SKM-1 treated with dmso at 0.1 percent for 144 hours (cell line): ENCODE results near the gene CSMD2.

Experiments
- DNase-seq: peaks from one replicate; lab custom pipeline; 2025; ENCODE audit not compliant: unreplicated experiment; lab: John Stamatoyannopoulos, UW

Gene CSMD2

DNA sequence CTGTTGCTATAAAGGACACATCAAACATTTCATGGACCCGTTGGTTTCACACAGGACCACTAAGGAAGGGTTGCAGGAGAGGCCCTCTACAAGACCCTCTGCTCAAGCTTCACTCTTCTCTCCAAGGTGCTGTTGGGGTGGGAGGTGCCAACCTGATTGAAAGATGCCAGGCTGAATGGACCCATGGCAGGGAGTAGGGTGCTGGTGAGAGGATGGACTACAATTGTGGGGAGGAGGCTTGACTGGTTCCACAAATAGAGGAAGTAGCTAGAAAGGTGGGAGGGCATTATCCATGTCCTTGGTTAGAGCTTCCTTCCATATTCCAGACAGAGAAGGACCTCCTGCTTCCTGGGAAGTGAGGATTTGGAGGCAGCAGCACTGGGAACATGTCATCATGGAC lies 468.7 kb downstream of the CSMD2 start:
- no peak for DNase-seq

DNA sequence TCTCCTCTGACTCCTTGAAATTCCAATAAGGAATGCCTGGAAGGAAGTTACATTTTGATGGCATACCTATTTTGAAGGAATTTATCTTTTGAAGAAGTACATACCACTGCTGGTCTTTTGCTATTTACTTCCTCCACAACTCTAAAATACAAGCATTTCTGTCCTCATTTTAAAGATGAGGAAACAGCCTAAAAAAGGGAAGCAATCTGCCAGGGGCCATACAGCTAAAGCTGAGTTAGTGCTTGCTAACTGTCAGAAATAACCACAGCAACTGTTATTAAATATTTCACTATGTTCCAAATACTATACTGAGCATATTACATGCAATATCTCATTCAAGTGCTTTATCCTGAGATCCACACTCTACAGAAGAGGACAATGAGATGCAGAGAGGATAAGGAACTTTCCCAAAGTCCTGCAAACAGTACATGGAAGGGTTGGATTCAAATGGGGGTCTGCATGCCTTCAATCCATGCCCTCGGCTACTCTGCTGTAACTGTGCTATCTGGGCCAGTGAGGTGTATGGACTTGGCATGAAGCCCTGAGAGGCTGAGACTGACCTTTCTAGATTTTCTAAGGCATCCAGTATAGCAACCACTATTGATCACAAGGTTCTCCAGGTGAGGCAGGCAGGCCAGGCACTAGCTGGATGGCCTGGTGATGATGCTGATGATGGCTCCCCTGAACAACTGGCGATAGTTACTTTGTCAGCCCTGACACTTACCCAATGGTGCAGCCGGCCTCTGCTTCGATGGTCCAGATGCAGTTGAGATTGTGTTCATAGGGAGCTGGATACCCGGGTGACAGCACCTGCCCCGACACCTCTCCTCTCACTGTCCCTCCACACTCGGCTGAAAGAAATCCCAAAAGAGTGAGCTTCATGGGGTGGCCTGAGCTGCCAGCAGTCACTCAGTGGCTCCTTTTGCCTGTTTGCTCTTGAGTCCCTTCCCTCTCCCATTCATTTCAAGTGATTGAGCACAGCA lies 472.5 kb downstream of the CSMD2 start:
- peak; percentile 5 for DNase-seq

DNA sequence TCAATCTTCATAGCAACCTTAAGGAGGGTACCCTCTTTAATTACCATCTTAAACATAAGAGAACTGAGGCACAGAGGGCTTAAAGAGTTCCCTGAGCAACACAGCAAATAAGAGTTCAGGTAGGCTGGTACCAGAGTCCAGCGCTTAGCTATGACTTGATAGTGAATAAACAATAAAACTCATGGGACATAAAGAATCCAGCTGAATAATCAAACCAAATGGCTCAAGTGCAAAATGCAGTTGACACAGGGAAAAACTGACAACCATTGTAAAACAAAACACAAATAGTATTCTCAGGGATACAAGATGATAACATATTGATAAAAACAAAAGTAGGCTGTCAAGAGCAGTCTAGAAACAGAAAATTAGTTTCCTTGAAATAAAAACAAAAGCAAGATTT lies 478.0 kb downstream of the CSMD2 start:
- no peak for DNase-seq

DNA sequence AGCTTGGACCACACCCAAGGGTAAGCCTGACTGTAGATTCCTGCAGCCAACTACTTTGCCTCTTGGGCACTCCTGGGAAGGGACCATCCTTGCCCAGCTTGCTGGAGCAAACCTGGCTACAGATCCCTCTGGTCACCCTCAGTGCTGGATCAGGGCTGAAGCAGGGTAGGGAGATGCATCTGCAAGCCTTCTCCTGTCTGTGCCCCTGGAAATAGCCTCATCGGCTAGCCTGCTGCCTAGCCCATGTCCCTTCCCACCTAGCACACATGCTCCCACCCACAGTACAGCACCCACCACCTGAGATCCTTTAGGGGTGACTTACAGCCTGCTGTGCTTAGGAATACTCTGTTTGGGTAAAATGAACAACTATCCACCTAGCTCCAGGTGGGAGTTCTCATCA lies 478.5 kb downstream of the CSMD2 start:
- no peak for DNase-seq

DNA sequence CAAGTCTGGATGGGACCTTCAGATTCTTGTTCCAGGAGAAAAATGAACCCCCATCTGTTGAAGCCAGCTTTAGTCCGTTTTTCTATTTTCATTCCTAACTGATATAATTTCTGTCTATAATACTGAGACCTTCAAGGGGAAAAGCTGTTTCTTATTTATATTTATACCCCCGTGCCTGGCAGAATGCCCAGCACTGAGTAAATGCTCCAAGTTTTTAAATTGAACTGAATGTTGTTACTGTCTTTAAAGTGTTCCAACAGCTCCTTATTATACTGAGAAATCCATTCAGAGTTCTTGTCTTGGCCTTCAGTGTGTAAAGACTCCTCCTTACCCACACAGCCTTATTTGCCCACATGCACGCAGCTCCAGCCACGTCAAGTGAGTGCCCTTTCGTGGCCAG lies 479.8 kb downstream of the CSMD2 start:
- DNase-seq, result no peak

DNA sequence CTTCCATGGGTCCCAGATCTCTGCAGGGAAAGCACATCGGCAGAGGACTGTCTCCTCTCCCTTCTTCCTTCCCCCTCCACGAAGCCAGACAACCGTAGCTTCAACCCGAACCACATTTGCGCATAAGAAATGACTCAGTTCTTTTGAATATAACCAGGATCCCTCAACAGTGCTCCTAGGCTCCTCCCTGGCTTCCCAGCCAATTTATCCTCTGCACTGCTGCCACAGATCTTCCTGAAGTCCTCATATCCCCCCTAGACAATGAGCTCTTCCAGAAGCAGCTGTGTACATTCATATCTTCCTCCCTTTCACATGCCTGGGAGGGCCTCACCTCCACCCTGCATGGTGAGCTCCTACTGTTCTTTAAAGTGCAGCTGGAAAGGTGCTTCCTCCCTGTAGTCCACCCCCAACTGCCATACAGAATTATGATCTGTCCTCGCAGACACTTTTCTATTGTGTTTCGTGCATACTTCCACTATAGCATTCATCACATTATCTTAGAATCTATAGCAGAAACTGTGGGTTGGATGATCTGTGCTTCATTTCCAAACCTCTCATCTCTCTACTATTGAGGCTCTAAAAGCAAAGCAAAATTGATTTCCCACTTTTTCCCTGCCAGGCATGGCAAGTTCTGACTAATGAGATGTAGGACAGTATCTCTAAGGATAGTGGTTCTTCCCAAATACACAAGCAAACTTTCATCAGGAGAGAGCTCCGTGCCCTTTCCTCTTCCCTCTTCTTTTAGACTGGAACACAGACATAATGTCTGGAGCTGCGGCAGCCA lies 480.4 kb downstream of the CSMD2 start:
- no peak for DNase-seq

- no peak for DNase-seq
Observed at GRCh38 chr1:33683913-33684312, 481.1 kb downstream of the CSMD2 start.

DNA sequence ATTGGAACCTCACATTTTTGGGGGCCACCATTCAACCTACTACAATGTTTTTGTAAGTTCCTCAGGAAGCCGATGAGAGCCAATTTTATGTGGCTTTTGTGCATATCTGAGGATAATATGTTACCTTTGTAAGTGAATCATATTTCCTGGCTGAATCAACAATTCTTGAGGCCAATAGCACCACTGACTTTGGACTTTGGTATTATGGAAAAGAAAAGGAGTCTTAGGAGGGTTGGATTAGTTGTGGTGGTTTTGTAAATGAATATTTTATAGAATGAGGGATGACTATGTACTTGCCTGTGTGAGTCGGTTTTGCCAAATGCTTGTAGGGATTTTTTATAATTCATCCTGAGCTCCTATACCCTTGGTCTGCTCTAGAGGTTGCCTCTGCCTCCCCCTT lies 482.7 kb downstream of the CSMD2 start:
- no peak for DNase-seq

- no peak for DNase-seq
Observed at GRCh38 chr1:33680281-33680840, 484.7 kb downstream of the CSMD2 start.

- no peak for DNase-seq
Observed at GRCh38 chr1:33670567-33670966, 494.5 kb downstream of the CSMD2 start.

GRCh38 chr1:33668695-33669094 lies 496.3 kb downstream of the CSMD2 start:
- DNase-seq, result no peak

DNA sequence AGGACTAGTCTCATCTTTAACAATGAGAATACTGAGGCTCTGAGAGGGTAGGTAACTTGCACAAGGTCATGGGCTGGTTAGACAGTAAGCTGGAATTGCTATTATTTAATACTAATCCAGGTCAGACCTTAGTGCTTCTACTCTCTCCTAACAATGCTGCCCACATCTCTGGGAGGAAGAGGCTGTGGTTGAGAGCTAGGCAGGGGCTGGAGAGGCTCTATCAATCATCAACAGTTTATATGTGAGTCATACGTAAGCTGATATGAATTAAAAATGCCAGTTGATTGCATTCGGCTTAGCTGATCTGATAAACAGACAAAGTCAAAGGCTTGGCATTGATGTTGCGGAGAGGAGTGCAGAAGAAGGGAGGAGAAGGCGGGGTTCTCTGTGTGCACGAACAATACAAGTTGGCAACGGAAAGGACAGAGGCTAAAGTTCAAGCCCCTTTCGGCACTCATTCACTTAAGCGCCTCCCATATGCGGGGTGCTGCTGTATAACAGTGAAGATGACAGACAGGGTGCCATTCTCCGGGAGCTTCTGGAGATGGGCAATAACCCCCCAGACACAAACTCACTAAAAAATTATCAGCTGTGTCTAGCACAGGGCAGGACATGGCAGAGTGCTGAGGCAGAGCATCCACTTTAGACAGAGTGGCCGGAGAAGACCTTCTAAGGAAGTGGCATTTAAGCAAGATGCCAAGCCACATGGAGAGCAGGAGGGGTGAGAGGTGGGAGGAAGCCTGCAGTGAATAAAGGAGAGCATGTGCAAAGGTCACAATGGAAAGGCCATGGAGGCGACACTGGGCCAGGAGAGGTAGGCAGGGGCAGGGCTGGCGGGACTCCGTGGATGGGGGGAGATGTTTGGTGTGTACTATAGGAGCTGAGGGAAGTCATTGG lies 497.4 kb downstream of the CSMD2 start:
- no peak for DNase-seq

DNA sequence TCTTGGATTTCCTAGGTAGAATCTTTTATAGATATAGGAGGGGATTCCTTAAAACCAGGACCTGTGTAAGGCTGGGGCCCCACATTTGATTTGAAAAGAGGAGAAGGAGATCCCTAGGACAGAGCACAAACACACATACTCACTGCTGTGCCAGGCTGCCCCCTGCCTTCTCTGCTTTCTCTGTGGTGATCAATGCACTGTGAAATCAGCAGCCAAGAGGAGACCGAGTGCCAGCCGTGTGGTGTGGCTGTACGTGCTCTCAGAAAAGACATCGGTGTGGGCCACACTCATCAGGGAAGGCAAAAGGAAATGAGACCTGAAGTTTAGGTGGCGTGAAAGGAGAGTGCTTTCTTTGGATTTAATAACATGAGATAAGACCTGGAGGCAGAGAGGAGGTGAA lies 498.4 kb downstream of the CSMD2 start:
- no peak for DNase-seq

- no peak for DNase-seq
Observed at GRCh38 chr1:33661811-33662454, 503.1 kb downstream of the CSMD2 start.

- no peak for DNase-seq
Observed at GRCh38 chr1:33660956-33661355, 504.1 kb downstream of the CSMD2 start.

DNA sequence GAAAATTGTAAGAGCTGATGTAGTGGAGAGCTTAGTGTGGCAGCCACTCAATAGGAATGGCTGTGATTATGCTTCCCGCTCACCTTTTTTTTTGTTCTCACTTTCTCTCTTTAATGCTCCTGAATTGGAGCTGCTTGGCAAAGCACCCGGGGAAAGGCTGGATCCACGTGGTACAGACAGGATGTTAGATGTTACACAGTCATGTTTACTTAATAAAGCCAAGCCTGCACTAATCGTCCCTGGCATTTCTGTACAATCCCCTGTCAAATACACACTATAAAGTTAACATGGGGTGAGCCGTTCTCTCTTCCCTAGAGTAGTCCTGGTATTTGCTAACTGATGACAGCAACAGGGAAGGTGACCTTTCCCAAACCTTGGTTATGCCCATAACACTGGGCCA lies 504.8 kb downstream of the CSMD2 start:
- no peak for DNase-seq

- DNase-seq, result no peak
Observed at GRCh38 chr1:33659641-33660040, 505.4 kb downstream of the CSMD2 start.

DNA sequence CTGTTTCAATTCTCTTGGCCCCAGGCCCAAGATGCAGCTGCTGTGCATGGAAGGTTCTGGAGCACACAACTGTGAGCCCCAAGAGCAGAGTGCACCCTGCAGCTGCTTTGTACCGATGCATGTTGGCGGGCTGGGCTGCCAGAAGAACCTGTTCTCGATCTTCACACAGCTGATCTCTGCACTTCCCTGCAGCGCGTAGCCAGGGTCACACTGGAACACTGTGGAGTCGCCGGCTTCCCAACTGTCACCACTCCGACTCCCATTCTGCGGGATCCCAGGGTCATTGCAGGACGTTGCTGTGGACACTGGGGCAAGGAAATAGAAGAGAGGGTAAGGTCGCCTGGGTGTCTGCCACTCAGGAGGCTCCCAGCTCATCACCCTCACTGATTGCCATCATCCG lies 507.2 kb downstream of the CSMD2 start:
- no peak for DNase-seq

DNA sequence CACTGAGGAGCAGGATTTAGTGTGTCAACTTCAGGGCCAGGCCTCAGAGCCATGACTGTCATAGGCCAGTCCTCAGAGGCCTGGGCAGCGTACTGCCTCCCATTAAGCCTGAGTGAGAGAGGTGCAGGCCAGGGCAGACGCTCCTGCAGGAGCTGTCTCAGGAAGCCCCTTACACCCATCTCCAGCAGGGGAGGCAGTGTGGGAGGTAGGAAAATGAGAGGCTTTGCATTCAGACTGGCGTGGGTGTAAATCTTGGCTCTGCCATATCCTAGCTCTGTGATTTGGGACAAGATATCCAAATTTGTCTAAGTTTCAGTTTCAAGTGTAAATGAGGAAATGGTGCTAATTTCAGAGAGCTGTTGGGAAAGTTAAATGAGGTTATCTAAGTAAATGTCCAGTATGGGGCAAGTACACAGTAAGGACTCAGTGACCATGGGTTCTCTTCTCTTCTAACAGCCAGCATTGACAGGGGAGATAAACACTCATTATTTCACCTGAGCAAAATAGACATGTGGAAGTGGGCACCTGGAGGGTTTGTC lies 508.5 kb downstream of the CSMD2 start:
- no peak for DNase-seq

DNA sequence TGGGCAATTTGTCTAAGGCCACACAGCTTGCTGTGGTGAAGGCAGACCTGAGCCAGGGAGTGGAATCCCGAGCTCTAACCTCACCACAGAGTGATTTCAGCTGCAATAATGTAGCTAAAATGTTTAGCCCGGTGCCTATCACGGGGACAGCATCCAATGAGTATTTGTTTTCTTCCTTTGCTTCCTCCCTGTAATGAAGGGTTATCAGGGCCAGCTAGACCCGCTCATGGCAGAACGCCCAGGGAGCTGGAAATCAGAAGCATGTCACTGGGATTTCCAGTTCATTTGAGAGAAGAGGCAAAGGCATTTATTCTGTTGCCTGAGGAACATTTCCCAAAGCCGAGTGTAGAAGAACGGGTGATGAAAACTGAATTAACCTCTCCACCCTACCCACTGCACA lies 509.5 kb downstream of the CSMD2 start:
- DNase-seq, result no peak
